HL-60/S4 treated with phorbol 12-myristate 13-acetate at 8.2 ng/mL for 4 days and 3 days (cell line): ENCODE results near the gene ABCA13.

Source experiments
- in situ Hi-C: fragments of 300-500 bp; cut with MboI; formaldehyde crosslinking; loops from 2 replicates; pipeline ENCODE4 v1.15.0; 2022; ENCODE audit warnings: low sequenced_read_pairs

Gene ABCA13

DNA sequence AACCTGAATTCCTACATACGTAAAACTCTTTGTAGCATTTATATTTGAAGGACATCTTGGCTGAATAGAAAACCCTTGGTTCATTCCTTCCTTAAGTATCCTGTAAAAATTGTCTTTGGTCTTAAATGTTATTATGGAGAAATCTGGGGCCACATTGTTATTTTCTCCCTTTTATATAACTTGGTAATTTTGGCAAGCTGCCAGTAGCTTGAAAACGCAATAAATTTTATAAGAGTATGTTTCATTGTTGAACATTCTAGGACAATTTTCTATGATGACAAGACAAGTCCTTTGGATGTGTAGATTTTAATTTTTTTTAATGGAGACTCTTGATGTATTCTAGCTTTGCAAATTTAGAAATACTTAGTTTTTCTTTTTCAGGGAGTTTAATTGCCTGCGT, 191.9 kb downstream of the ABCA13 start:
- in situ Hi-C loops = no loop called here

- in situ Hi-C loops = no loop called here
These were observed 193.8 kb downstream of the ABCA13 start for GRCh38 chr7:48365010-48365409.

GRCh38 chr7:48366096-48366495, 194.8 kb downstream of the ABCA13 start:
- in situ Hi-C loops = no loop called here

GRCh38 chr7:48376263-48376662, 205.0 kb downstream of the ABCA13 start:
- in situ Hi-C loops = no loop called here

GRCh38 chr7:48380921-48381320, 209.7 kb downstream of the ABCA13 start:
- in situ Hi-C loops = no loop called here

GRCh38 chr7:48381571-48381970, 210.3 kb downstream of the ABCA13 start:
- in situ Hi-C loops = no loop called here

DNA sequence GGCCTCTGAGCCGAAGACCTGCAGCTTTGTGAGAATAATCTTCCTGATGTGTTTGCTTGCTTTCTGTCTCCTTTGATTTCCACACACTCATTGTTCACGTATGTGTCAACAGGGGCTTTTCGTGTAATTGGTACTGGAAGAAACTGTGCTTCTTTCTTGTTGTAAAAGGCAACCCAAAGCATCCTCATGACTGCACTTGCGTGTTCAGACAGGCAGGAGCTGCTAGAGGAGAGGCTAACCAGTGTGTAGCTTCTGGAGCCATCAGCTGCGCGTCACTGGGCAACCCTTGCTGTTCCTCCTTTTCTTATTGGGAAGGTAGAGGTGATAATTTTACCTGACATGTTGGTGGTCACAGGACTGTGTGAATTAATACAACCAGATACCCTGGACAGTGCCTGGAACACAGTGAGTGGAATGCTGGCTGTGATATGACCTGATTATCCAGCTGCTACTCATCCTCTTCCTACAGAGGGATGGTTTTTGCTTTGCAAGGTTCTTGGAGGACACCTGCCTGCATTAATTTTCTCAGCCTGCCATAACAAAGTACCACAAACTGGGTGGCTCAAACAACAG, 213.0 kb downstream of the ABCA13 start:
- in situ Hi-C loops = no loop called here

GRCh38 chr7:48387932-48388331, 216.7 kb downstream of the ABCA13 start:
- in situ Hi-C loops = no loop called here

DNA sequence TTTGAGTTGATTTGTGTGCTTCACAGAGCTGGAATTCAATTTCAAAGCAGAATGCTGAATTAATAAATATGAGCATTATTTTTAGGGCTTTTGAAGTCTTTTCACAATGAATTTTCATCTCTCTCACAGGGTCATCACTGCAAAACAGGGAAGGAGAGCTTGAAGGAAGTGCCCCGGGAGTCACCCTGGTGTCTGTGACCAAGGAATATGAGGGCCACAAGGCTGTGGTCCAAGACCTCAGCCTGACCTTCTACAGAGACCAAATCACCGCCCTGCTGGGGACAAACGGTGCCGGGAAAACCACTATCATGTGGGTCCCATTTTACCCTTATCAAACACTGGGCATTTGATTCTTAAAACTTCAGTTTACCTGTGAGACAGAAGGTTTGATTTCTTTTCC, 217.7 kb downstream of the ABCA13 start:
- in situ Hi-C loops = no loop called here

DNA sequence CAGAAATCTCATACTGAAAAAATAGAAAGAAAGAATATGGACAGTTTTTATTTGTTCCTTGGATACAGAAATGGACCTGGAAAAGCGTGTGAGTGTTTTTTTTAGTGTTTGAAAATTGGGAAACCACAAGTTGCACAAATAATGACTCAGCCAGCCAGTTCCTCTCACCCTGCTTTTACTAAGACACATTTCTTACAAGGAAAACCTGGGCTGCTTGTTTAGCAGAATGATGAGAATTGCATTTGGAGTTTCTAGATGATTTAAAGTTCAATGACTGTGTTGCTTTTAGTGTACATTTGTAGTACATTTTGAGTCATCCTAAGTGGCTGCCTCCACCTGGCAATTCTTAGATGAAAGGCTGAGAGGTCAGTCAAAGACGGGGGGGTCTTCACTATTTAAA, 218.7 kb downstream of the ABCA13 start:
- in situ Hi-C loops = no loop called here

DNA sequence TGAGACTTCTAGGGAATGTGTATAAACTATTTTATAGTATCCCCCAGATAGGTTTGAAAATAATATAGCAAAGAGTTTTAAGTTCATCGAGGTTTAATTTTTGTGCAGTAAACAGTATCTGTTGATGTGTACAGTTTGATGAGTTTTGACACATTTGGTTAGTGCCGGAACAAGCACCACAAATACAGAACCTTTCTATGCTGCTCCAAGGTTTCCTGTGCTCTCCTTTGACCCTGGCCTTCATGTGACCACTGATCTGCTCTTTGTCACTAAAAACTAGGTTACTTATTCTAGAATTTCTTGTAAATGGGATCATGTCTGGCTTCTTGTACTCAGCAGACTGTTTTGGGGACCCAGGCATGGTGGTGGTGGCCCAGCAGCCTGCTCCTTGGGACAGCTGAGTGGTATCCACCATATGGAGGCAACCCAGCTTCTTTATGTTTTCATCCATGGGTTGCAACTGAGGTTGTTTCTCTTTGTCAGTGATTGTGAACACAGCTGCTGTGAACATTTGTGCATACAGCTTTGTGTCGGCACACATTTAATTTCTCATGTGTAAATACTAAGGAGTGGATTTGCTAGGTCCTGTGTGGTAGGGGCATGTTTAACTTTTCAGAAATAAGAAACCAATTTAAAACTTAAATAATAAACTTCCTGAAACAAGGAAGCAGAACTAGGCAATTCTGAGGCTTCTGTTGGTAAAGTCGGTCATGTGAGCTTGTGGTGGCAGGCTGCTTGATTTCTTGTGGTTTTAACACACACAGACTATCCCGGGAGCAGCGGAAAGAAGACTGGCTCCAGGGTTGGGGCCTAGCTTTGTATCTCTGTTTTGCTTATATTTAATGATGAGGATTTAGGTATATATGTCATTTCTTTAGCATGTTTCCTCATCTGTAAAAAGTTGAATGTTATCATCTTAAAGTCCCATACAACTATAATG, 219.4 kb downstream of the ABCA13 start:
- in situ Hi-C loops = no loop called here

DNA sequence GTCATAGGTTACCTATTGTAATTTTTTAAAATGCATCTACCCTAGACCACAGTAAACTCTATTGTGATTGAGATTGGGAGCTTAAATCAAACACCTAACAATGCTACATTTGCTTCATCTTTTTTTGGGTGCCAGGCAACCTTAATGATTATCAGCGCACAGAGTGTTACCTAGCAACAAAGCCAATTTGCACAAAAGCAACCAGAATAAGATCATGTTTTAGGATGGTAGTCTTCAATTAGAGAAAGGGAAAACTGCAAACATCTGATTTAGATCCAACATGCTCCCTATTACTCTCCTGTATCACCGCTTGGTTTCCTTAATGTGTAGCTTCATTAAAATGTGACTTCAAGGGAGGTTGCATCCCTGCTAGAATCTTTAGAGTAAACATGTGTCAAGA, 226.9 kb downstream of the ABCA13 start:
- in situ Hi-C loops = no loop called here

- in situ Hi-C loops = no loop called here
These were observed 231.5 kb downstream of the ABCA13 start for GRCh38 chr7:48402721-48403120.

- in situ Hi-C loops = no loop called here
These were observed 237.5 kb downstream of the ABCA13 start for GRCh38 chr7:48408731-48409130.

- in situ Hi-C loops = no loop called here
These were observed 240.4 kb downstream of the ABCA13 start for GRCh38 chr7:48411619-48412018.

GRCh38 chr7:48414011-48414732, 242.9 kb downstream of the ABCA13 start:
- in situ Hi-C loops = no loop called here

GRCh38 chr7:48416327-48416908, 245.2 kb downstream of the ABCA13 start:
- in situ Hi-C loops = no loop called here

DNA sequence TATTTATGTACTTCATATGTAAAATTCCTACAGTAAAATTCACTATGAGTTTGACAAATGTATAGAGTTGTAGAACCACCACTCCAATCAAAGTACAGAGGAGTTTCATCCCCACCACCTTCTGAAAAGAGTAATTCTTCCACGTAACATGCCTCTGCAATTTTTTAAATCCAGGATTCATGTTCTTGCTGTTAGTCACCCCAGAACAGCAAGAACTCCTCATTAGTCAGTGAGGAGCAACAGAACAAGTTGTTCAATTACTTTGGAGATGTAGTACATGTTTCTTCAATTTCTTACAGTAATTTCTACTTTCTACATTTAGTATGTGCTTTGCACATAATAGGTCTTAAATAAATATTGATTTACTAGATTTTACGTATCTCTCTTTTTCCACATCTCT, 248.1 kb downstream of the ABCA13 start:
- in situ Hi-C loops = no loop called here

DNA sequence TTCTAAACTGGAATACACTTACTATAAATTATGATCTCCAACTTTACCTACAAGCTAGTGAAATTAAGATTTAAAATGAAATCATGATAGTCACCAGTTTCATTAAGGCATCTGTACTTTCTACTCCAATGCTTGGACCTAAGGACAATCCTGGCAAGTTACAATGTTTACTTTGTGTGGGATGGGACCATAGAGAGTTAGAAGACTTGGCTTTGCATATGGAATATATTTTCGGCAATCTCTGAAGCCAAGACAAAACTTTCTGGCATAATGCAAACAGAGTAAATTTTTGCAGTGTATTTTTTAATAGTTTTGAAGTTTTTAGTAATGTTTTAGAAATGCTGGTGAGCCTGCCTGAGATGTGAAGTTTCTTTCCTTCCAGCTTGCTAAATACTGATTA, 248.9 kb downstream of the ABCA13 start:
- in situ Hi-C loops = no loop called here

- in situ Hi-C loops = no loop called here
These were observed 250.1 kb downstream of the ABCA13 start for GRCh38 chr7:48421357-48421756.

DNA sequence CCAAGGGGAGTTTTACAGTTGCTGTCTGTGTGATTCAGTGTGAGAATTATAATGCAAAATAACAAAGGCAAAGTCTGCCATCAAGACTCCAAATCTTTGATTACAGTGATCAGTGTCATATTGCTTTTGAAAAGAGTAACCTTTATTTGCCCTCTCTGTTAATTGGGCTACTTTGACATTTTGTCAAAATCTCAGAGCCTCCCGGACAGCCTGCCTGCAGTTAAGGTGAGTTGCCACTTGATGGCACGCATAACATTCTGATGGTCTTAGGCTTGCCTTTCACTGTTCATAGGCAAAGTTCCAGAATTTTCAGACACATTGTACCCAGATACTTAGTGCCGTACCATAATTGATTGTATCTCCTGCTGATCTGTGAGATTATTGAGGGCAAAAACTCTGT, 253.5 kb downstream of the ABCA13 start:
- in situ Hi-C loops = no loop called here
